HFF-Myc (cell line): ENCODE measurements around the gene SCGB3A2.

ENCODE experiments used
- DNase-seq: peaks from one replicate; pipeline ENCODE4 v3.0.0-alpha.2; 2011; ENCODE audit warnings: low read depth; ENCODE audit errors: extremely low read depth
- H3K4me3 ChIP-seq: replicated peaks from 2 replicates; pipeline ENCODE4 v1.5.1; 2011; ENCODE audit warnings: low read depth, mild to moderate bottlenecking, control low read depth, low read length
- CTCF ChIP-seq: IDR thresholded peaks from 2 replicates; pipeline ENCODE4 v1.5.1; 2012; ENCODE audit warnings: mild to moderate bottlenecking, low read depth, low read length, control low read depth; ENCODE audit errors: missing control alignments

The SCGB3A2 gene

GRCh38 chr5:147930769-147931168 lies 52.3 kb downstream of the SCGB3A2 start:
- no peak for DNase-seq
- H3K4me3 ChIP-seq = no peak overlapping the region
- no peak for TF ChIP-seq CTCF
